PFSK-1 (cell line): ENCODE data around the gene AAK1.

Source experiments
- FOXP2 ChIP-seq: optimal IDR thresholded peaks from 2 replicates; pipeline ENCODE3; 2011; ENCODE audit warnings: borderline replicate concordance, control low read depth, inconsistent platforms; ENCODE audit not compliant: insufficient read depth; ENCODE audit errors: extremely low read length, extremely low read depth
- POLR2AphosphoS5 ChIP-seq: IDR thresholded peaks from 2 replicates; pipeline ENCODE4 v1.6.1; 2012; ENCODE audit warnings: low read depth, mild to moderate bottlenecking, control low read depth, low read length, moderate library complexity

DNA sequence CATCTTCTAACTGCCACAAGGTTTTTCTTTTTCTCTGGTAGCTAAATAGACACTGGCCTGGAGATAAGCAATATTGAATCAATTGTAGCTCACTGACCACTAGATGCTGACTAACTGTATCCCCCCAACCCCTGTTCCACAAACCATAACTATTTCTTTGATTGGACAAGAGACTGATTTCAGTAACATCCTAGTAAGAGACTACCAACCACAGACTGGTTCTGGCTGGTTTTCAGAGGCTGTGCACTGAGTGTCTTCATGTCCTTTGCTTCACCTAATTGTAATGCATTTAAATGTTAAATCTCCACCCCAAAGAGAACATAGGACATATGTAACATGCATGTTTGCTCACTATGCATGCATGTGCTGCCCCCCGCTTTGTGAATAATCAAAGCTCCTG is 3.2 kb upstream of the AAK1 start:
- no peak for TF ChIP-seq FOXP2
- TF ChIP-seq POLR2AphosphoS5 = no peak
